Endothelial cell of umbilical vein (primary cell): Measurements from ENCODE around the gene AURKAIP1.

ENCODE experiments used
- CTCF ChIP-seq, 2 donors: IDR thresholded peaks; 1 replicate in 1 of 2; 2 replicates in 1 of 2; pipeline ENCODE4 v1.5.1; 2011; ENCODE audit warnings: low read length in 2 of 2, mild to moderate bottlenecking in 2 of 2, moderate library complexity in 2 of 2, control low read depth in 1 of 2, inconsistent platforms in 1 of 2, low read depth in 1 of 2; ENCODE audit not compliant: insufficient read depth in 1 of 2; ENCODE audit errors: extremely low read depth in 1 of 2
- EZH2 ChIP-seq: IDR thresholded peaks from 2 replicates; pipeline ENCODE4 v1.6.1; 2012; ENCODE audit warnings: borderline replicate concordance, low read depth, mild to moderate bottlenecking, moderate library complexity, low read length, inconsistent platforms; ENCODE audit not compliant: severe bottlenecking
- JUN ChIP-seq: IDR thresholded peaks from 2 replicates; pipeline ENCODE4 v1.6.1; 2011; ENCODE audit warnings: borderline replicate concordance, low read depth; ENCODE audit not compliant: insufficient read length, insufficient read depth
- POLR2A ChIP-seq: IDR thresholded peaks from 2 replicates; pipeline ENCODE4 v1.6.1; 2012; ENCODE audit warnings: low read depth, mild to moderate bottlenecking, control low read depth, low read length
- POLR2AphosphoS5 ChIP-seq: IDR thresholded peaks from 2 replicates; pipeline ENCODE4 v1.6.1; 2012; ENCODE audit warnings: low read depth, mild to moderate bottlenecking, control low read depth, low read length, moderate library complexity; ENCODE audit not compliant: insufficient read depth

GRCh38 chr1:1424707-1425106, 49.7 kb upstream of the AURKAIP1 start:
- TF ChIP-seq EZH2 = no peak
- no peak for TF ChIP-seq POLR2AphosphoS5
- no peak for TF ChIP-seq POLR2A
- no peak for TF ChIP-seq CTCF (IDR thresholded peaks at IDR 0.05; ENCODE audit: extremely low read depth in 1 of 2, insufficient read depth in 1 of 2, low read depth in 1 of 2, low read length in 2 of 2)
- no peak for TF ChIP-seq JUN
